Gastrocnemius medialis (tissue), 4 donors: Measurements from ENCODE around the gene NUP214.

ENCODE experiments used
- POLR2A ChIP-seq, 2 donors: fragments of 450-650 bp; IDR thresholded peaks; one replicate each; pipeline ENCODE4 v1.6.1; 2017; ENCODE audit warnings: antibody characterized with exemption in 2 of 2, mild to moderate bottlenecking in 2 of 2, moderate library complexity in 2 of 2
- TF ChIP-seq, protein P1 (sequence below), 5 experiments: fragments of 450-650 bp in 3 of 5; fragments of 200-600 bp in 2 of 5; sonication (generic) in 2 of 5; IDR thresholded peaks in 4 of 5; conservative IDR thresholded peaks in 1 of 5; 1 replicate in 4 of 5; 2 replicates in 1 of 5; pipeline ENCODE4 v1.5.1; 2016 to 2019; ENCODE audit warnings: antibody characterized with exemption in 5 of 5, mild to moderate bottlenecking in 3 of 5, moderate library complexity in 3 of 5

- TF ChIP-seq, protein P1, sequence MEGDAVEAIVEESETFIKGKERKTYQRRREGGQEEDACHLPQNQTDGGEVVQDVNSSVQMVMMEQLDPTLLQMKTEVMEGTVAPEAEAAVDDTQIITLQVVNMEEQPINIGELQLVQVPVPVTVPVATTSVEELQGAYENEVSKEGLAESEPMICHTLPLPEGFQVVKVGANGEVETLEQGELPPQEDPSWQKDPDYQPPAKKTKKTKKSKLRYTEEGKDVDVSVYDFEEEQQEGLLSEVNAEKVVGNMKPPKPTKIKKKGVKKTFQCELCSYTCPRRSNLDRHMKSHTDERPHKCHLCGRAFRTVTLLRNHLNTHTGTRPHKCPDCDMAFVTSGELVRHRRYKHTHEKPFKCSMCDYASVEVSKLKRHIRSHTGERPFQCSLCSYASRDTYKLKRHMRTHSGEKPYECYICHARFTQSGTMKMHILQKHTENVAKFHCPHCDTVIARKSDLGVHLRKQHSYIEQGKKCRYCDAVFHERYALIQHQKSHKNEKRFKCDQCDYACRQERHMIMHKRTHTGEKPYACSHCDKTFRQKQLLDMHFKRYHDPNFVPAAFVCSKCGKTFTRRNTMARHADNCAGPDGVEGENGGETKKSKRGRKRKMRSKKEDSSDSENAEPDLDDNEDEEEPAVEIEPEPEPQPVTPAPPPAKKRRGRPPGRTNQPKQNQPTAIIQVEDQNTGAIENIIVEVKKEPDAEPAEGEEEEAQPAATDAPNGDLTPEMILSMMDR (IDR thresholded peaks at IDR 0.05 in 4 of 5, conservative IDR thresholded peaks at IDR 0.05 in 1 of 5), result no peak
- TF ChIP-seq POLR2A (IDR thresholded peaks at IDR 0.05), result no peak
Measured at GRCh38 chr9:131144201-131144600, 18.8 kb downstream of the NUP214 start.
